Activated gamma-delta T cell treated with anti-CD3 and anti-CD28 coated beads, Interleukin-2, amount 50 U/mL, for 16 hours (primary cell): ENCODE measurements around the gene CDC27.
"Not testable (repeated sequence)": the region's sequence is repeated elsewhere in the genome, so short reads cannot be mapped to it uniquely, and the experiment has no call there.

Experiments used
- DNase-seq: peaks from one replicate; pipeline ENCODE4 v3.0.0-alpha.2; 2020; ENCODE audit warnings: low read depth

CDC27 gene

GRCh38 chr17:47188876-47189731 is at the start of gene CDC27:
CDC27 (minus strand) TSS chr17:47189295; CDS start chr17:47189172, 123 bp downstream.
- DNase-seq, result peak; percentile 100

GRCh38 chr17:47238321-47239010 is 49.4 kb upstream of the CDC27 start:
- DNase-seq, result no peak

- DNase-seq, result no peak
Observed at GRCh38 chr17:47237841-47238240, 48.7 kb upstream of the CDC27 start.

- DNase-seq, result no peak
Observed at GRCh38 chr17:47235923-47236322, 46.8 kb upstream of the CDC27 start.

GRCh38 chr17:47235506-47235905 is 46.4 kb upstream of the CDC27 start:
- DNase-seq, result no peak

- DNase-seq, result no peak
Observed at GRCh38 chr17:47232465-47232864, 43.4 kb upstream of the CDC27 start.

- no peak for DNase-seq
Observed at GRCh38 chr17:47231866-47232265, 42.8 kb upstream of the CDC27 start.

- DNase-seq, result no peak
Observed at GRCh38 chr17:47231334-47231733, 42.2 kb upstream of the CDC27 start.

- DNase-seq, result no peak
Observed at GRCh38 chr17:47230864-47231263, 41.8 kb upstream of the CDC27 start.

- DNase-seq, result peak; percentile 49
Observed at GRCh38 chr17:47229535-47230443, 40.7 kb upstream of the CDC27 start.

GRCh38 chr17:47227862-47228261 is 38.8 kb upstream of the CDC27 start:
- no peak for DNase-seq

- DNase-seq, result no peak
Observed at GRCh38 chr17:47225911-47226688, 37.0 kb upstream of the CDC27 start.

GRCh38 chr17:47225436-47225858 is 36.4 kb upstream of the CDC27 start:
- no peak for DNase-seq

GRCh38 chr17:47224966-47225365 is 35.9 kb upstream of the CDC27 start:
- DNase-seq, result no peak

GRCh38 chr17:47224077-47224476 is 35.0 kb upstream of the CDC27 start:
- DNase-seq, result not testable (repeated sequence)

- no peak for DNase-seq
Observed at GRCh38 chr17:47223460-47223859, 34.4 kb upstream of the CDC27 start.

- no peak for DNase-seq
Observed at GRCh38 chr17:47223007-47223406, 33.9 kb upstream of the CDC27 start.

- DNase-seq, result no peak
Observed at GRCh38 chr17:47222047-47222446, 33.0 kb upstream of the CDC27 start.

GRCh38 chr17:47221154-47221553 is 32.1 kb upstream of the CDC27 start:
- no peak for DNase-seq

GRCh38 chr17:47220531-47220999 is 31.5 kb upstream of the CDC27 start:
- DNase-seq, result no peak
